HG02678 (cell line): ENCODE data around the gene TMEM225B.
A peak's percentile ranks its signal among the peaks of the same experiment; 100 is the strongest.
"Not testable (repeated sequence)": the region's sequence is repeated elsewhere in the genome, so short reads cannot be mapped to it uniquely, and the experiment has no call there.

Experiments
- ATAC-seq: cut with Tn5 transposase; IDR thresholded peaks from one replicate; pipeline ENCODE4 v1.9.1; 2021; ENCODE audit warnings: mild to moderate bottlenecking, moderate library complexity; ENCODE audit not compliant: unreplicated experiment

TMEM225B gene, protein sequence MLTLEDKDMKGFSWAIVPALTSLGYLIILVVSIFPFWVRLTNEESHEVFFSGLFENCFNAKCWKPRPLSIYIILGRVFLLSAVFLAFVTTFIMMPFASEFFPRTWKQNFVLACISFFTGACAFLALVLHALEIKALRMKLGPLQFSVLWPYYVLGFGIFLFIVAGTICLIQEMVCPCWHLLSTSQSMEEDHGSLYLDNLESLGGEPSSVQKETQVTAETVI

DNA sequence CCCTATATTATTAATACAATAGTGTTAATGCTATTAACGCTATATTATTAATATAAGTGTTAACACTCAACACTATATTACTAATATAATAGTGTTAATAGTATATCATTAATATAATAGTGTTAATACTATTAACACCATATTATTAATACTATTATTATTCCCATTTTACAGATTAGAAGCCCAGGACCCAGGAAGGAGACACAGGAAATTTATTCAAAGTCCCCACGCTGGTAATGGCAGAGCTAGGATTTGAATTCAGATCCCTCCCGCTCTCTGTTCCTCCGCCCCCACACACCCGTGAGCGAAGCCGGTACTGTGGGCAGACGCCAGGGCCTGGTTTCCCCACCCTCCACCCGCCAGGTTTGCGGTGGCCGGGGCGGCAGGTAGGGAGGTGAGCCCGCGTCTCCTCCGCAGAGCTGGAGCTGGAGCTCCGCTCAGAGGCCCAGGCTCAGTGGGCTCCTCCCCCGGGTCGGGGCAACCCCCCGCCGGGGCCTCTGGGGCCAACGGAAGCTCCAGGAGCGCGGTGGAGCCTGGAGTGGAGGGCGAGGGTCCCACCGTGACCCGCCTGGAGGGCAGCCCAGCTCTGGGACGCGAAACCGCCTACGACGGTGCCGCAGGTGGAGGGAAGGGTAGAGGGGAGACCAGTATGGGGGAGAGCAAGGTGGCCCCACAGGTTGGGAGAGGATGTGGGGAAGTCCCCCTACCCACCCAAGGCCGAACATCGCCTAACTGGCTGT, at the start of gene TMEM225B:
TSS of gene TMEM225B (plus strand) at position 506 of the 740 bp plus-strand sequence. CDS start 6,122 bp downstream, outside the sequence.
- ATAC-seq = no peak

DNA sequence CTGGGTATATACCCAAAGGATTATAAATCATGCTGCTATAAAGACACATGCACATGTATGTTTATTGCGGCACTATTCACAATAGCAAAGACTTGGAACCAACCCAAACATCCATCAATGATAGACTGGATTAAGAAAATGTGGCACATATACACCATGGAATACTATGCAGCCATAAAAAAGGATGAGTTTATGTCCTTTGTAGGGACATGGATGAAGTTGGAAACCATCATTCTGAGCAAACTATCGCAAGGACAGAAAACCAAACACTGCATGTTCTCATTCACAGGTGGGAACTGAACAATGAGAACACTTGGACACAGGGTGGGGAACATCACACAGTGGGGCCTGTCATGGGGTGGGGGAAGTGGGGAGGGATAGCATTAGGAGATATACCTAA, 48.5 kb upstream of the TMEM225B start:
- ATAC-seq = not testable (repeated sequence)

DNA sequence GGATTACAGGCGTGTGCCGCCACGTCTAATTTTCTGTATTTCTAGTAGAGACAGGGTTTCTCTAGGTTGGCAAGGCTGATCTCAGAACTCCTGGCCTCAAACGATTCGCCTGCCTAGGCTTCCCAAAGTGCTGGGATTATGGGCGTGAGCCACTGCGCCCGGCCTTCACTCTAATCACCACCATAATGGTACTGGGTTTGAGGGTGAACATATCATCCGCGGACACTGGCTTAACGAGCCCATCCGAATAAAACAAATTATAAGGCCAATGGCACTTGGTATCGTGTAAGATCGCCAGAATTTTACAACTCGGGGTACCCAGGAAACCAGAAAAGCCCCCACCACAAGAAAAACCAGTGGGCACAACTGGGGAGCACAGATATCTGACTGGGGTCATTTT, 46.7 kb upstream of the TMEM225B start:
- no peak for ATAC-seq

DNA sequence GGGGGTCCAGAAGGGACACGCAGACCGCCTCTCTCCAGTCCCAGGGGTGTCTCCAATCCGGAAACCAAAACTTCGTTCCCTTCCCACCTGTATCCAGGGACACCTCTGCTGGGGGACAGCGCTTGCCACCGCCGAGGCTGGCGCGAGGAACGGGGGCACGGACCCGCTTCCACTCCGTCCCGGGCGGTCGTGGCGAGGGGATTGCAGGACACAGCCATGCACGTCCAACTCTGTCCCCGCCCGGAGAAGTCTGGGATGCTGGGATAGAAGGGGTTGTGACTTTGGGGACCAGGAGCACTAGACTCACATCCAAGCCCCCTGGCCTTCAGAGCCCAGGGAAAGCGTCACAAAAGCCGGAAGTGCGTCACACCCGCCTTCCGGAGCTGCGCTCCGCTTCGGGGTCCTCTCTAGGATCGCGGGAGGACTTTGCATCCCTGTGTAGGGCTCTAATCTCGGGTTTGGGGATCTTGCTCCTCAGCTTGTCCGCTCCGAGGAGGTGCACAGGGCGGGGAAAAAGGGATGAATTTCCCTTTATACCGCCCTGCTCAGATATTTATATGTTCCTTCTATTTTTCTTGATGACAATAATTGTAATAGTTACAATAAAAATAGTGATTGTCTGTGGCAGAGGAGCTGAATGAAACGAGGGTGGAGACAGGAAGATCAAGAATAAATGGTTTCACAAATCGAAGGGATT, 46.2 kb upstream of the TMEM225B start, which contains the start of gene FAM200A:
TSS of gene FAM200A (minus strand) at position 348 of the 697 bp plus-strand sequence. CDS start 3,707 bp downstream, outside the sequence.
- ATAC-seq = peak; percentile 99

DNA sequence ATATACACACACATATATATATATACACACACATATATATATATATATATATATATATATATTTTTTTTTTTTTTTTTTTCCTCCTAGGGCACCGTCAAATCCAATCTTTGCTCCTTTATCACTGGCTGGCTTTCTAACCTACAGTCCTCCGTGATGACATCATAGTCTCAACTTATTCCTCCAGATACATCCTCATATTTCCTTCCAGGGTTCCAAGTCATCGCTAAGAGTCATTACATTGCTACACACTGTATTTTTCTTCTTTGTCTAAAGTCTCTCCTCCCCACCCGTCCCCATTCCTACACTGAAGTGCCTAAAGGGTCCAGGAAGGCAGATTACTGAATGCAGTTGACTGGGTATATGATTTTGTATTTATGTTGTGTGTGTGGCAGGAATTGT, 45.0 kb upstream of the TMEM225B start:
- ATAC-seq = no peak

DNA sequence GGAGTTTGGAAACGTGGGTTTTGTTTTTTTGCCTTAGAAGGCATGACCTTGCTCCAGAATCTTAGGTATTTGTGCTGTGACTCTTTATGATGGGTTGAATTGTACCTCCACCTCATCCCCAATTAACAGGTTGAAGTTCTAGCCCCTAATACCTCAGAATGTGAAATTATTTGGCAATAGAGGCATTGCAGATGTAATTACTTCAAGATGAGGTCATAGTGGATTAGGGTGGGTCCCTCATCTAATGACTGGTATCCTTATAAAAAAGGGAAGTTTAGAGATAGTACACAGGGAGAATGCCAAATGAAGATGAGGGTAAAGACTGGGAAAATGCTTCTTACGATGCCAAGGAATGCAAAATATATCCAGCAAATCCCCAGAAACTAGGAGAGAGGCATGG, 43.1 kb upstream of the TMEM225B start:
- no peak for ATAC-seq

DNA sequence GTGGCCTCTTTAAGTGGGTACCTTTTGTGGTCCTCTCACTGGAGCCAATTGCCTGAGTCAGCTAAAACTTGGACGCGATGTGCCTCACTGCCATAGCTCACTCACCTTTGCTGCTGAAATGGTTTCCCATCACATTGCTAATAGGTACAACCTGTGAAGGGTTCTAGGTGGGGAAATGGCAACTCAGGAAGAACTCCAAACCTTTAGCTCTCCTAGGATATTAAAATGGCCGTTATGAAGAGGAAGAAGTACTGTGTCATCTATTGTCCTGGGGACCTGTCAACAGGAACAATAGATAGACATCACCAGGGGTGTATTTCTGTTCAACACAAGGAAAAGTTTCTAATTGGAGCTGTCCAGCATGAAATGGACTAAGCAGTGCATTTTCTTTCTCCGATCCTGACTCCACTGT, 40.9 kb upstream of the TMEM225B start:
- ATAC-seq = no peak

DNA sequence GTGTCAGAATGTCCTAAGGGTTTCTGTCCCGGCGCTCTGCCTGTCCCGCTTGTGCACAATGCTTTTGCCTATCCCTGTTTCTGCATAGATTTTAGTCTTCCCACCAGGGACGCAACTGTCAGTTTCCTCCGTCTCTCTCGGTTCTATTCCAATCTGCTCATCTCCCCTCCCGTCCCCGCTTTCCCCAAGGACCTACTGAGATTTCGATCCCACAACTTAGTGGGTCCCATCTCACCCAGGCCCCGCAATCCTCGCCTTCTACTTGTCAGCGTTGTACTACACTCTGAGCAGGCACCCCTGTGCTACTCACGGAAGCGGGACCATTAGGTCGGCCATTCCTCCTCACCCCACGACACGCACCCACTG, 40.1 kb upstream of the TMEM225B start:
- peak; percentile 53 for ATAC-seq

DNA sequence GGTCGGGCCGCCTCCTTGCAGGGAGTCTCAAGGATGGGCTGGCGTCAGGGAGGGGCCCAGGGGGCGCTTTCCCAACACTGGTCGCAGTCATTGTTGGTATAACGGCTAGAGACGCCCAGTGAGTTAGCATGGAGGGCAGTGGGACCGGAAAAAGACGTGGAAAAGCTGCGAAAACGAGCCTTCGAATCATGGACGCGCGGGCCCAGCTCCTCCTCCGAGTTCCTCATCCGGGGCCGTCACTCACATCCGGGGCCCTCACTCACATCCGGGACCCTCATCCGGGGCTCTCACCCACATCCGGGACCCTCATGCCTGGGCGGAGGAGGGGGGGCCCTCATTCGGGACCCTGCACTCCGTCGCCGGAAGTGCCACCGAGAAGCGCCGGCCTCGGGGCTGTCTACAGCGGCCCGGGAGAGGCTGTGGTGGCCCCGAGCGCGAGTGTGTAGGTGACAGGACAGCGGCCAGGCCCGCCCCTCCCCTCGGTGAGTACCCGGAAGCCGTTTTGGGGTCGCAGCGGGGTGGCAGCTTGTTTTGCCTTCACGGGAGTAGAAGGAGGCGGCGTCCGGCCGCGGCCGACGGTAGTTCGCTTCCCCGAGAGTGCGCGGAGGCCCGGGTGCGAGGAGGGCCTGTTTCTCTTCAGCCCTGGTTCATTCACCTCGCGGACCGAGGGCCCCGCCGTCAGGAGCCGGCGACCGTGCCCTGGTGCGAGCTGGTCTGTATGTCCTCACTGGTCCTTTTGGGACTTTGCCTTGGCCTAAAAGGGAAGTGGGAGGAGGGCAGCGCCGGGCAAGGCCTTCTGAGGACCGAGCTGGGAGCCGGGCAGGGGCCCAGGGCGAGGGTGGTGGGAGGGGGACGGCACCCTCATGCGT, 39.5 kb upstream of the TMEM225B start, which contains the start of gene ZNF655:
TSS of gene ZNF655 (plus strand) at position 337 of the 869 bp plus-strand sequence. CDS start 1,918 bp downstream, outside the sequence.
- peak; percentile 91 for ATAC-seq

DNA sequence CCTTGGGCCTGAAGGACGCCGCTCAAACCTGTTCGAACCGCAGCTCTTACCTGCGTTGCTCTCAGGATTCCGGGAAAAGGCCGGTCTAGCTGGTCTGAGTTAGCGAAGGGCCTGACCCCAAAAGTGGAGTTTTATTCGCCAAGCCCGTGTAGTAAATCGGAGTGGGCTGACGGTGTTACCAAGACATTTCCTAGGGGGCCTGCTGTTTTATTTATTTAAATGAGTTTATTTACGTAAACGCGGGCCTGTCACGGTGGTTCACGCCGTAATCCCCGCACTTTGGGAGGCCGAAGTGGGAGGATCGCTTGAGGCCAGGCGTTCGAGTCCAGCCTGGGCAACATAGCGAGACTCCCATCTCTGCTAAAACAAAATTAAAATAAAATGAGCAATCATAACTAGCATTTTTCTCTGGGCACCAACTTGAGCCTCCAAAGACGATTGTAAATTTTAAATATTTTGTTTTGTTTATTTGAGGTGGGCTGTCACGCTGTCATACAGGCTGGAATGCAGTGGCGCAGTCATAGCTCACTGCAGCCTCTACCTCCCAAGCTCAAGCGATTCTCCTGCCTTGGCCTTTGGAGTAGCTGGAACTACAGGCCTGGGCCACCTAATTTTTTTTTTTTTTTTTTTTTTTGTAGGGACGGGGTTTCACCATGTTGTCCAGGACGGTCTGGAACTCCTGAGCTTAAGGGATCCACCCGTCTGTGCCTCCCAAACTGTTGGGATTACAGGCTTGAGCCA, 38.7 kb upstream of the TMEM225B start:
- no peak for ATAC-seq

DNA sequence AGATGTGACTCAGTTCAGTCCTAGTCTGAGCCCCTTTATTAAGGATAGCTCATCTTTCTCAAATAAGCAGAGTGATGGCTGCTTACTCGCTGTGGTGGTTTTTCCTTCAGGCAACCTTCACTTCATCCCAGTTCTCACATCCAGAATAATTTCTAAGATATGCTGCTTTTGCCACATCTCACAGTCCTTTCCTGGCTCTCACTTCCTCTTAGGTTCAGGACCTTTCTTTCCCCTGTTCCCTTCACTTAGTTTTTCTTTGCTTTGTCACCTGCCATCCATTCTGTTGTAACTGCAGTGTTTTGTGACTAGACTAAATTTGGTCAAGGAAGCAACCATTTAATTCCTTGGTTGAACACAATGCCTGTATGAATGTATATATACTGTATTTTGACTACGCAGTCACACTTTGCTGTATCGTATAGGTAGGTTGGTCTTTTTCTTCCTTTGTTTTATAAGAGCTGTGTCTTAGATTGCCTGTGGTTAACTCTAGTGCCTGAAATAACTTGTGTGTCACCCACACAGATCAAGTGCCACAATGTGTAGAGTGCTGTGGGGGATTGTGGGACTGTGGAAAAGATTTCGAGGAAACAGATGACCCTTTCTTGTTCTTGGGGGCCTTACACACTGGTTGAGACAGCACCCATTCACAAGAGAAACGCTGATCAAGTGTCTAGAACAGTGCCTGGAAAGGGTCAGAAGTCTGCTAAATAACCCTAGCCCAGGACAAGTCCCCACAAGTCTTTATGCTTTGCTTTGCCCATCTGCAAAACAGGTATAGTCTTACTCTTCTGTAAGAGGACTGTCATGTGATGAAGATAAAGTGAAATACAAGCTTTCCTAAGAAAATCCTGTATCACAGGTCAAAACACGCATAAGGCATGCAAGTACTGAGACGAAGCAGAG, 37.0 kb upstream of the TMEM225B start:
- no peak for ATAC-seq

DNA sequence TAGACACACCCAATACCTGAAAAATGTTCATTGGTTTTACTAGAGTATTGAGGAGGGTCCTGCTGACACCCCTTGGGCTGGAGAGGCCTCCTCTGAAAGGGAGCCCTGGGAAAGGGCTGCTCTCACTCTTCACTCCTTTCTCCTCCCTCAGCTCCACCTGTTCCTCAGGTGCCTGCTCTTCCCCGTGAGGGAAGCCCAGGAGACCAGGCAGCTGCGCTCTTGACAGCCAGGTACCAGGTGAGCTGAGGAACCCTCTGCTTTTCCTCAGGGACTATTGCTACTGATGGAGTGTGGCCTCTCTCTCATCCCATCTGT, 36.4 kb upstream of the TMEM225B start:
- ATAC-seq = no peak

DNA sequence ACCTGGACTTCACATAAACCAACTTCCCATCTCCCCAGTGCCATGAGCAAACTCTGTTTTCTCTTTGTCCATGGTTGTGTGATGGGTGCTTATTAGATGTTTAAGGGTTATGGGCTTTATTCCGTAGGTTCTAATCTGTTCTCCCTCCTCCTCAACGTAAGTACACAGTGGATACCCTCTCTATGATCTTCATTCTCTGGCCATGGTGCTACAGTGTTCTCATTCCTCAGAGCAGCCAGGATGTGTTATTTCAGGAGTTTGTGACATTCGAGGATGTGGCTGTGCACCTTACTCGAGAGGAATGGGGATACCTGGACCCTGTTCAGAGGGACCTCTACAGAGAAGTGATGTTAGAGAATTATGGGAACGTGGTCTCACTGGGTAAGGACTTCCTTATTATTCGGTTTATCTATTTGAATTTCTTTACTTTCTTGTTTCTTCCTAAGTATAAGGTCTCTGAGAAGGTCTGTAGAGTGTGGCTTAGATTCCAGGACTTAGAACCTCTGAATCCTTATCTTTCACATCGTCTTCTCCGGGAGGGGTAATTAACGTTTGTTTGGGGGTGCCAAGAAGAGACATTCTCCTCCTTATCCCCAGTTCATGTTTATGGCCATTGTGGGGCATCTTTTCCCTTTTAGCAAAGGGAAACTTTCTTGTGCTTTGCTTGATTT, 35.8 kb upstream of the TMEM225B start:
- ATAC-seq = no peak

DNA sequence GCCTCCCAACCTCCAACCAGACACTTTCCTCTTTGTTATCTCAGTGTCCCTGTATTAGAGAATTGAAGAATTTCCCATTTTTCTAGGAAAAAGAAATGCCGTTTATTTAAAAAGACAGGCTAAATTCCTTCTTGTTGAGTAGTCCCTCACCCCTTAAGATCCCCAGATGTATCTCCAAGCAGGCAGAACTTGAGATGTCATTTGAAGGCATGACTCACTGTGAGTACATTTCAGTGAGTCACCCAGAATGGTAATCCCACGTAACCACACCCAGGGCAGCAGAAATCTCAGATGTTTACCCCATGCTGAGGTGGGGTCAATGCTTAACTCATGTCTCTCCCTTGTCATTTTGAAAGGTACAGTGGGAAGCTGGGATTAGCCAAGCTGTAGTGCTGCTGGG, 35.2 kb upstream of the TMEM225B start:
- no peak for ATAC-seq

DNA sequence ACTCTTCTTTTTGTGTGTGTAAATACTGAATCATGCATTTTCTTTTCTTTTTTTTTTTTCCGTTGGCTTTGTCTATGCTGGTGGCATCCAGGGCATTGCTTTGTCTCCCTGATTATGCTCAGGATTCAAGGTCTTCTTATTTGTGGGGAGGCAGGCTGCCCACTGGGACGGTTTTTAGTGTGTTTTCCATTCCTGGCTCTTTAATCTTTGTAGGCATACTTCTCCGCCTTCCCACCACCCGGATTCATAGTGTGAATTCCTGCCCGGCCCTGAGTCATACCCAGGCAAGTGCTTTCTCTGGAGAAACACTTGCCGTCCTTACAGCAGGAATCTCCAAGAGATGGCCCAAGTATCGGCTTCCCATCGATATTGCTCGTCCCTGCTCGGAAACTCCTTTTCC, 34.4 kb upstream of the TMEM225B start:
- ATAC-seq = no peak

DNA sequence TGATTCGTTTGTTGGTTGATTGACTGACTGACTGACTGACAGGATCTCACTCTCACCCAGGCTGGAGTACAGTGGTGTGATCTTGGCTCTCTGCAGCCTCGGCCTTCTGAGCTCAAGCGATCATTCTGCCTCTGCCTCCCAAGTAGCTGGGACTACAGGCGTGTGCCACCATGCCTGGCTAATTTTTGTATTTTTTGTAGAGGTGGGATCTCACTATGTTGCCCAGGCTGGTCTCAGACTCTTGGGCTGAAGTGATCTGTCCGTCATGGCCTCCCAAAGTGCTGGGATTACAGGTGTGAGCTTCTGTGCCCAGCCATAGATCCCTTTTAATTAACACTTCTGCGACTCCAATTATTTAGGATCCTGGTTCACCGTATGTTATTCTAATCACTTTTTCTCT, 29.3 kb upstream of the TMEM225B start:
- not testable (repeated sequence) for ATAC-seq

DNA sequence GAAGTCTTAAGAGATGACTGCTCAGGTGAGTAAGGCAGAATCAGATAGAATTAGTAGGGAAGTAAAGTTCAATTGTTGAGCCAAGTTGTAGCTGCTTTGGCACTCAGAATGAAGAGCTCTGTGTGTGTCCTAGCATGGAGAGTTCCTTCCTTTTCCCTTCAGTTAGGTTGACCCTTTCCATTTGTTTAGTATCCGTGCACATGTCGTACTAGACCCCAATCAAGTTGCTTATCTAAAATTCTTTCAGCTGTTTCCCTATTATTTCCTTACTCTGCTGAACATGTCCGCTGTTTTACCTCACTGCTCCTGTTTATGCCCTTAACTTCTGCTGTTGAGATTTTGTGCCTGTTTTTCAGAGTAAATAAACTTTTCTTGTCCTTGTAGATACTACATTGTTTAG, 26.3 kb upstream of the TMEM225B start:
- no peak for ATAC-seq

DNA sequence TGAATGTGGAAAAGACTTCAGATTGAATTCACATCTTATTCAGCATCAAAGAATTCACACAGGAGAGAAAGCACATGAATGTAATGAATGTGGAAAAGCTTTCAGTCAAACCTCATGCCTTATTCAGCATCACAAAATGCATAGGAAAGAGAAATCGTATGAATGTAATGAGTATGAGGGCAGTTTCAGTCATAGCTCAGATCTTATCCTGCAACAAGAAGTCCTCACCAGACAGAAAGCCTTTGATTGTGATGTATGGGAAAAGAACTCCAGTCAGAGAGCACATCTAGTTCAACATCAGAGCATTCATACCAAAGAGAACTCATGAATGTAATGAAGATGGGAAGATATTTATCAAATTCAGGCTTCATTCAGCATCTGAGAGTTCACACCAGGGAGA, 24.8 kb upstream of the TMEM225B start:
- ATAC-seq = no peak

DNA sequence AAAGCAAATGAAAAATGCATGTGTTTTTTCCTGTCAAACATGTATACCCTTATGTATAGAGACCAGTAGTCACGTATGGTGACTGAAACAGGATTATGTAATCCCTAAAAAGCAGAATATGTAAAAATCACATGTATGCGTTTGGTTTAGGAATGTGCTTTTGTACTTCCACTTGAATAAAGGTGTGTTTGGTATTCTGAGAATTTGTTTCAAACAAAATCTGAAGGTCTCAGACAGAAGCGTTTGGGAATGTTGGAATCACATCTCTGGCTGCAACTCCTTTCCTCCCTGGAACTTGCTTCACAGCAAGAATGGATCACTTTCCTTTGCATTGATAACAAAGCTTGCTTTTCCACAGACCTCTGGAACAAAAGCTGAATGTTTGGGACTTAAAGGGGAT, 21.8 kb upstream of the TMEM225B start:
- ATAC-seq = no peak
